Measurements from ENCODE around the gene CELSR2.
"Not testable (repeated sequence)": the region's sequence is repeated elsewhere in the genome, so short reads cannot be mapped to it uniquely, and the experiment has no call there.

CELSR2 gene

GRCh38 chr1:109281680-109282496 lies 32.5 kb downstream of the CELSR2 start:
- DNase-seq (ENCODE audit: low read depth), result no peak

DNA sequence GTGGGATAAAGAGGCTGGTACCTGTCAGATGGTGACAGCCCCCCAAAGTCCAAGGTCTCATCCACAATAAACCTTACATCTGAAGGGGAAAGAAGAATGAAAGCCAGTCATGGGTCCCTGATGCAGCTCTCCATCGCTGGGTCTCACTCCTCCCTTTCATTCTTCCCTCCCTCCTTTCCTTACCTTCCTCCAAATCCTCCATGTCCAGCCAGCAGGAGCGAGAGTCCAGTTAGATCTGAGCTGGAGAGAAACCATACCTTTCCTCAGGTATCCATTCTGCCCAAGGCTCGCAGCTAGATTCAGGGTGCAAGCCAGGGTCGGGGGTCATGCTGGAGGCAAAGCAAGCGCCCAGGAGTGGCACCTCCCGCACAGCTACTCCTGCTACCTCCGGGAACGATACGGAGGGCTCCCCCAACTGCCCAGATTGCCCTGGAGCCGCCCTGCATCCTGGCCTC lies 33.2 kb downstream of the CELSR2 start:
- DNase-seq (ENCODE audit: low read depth), result no peak

DNA sequence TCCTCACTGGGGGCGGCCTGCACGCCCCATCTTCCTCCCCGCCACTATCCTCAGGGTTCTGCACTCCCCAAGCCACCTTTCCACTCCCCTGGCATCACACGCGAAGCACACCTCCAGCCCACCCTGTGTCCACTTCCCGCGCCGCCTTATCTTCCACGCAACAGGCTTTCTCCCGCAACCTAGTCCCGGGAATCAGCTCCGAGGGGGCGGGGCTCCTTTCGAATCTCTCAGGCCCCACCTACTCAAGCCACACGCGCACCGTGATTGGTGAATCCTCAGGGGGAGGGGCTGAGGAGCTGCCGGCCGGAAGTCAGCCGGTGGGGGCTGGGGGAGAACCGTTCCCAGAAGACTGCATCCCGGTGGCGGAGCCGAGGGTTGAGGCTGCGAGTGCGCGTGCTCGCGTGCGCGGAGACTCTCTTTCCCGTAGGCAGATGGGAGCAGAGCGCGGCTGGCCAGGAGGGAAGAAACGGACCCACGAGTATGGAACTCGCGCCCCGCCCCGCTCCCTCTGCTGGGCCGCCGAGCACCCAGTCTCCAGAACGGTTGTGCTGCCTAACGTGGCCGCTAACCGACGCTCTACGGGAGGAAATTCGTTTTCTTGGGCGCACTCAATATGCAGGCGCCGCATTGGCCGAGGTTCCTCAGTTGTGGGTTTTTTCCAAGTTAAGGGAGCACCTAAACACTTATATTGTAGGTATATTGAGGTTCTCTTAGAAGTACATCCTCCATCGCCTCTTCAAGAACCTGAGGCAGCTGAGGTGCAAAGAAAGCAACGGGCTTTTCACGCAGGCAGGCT lies 33.8 kb downstream of the CELSR2 start, which contains the start of gene PSRC1:
Gene PSRC1, minus strand, starts transcription at position 194 of the 796 bp plus-strand sequence.
- peak; percentile 76 for DNase-seq (ENCODE audit: low read depth)

- DNase-seq (ENCODE audit: low read depth), result no peak
Observed at GRCh38 chr1:109283748-109284600, 34.6 kb downstream of the CELSR2 start.

DNA sequence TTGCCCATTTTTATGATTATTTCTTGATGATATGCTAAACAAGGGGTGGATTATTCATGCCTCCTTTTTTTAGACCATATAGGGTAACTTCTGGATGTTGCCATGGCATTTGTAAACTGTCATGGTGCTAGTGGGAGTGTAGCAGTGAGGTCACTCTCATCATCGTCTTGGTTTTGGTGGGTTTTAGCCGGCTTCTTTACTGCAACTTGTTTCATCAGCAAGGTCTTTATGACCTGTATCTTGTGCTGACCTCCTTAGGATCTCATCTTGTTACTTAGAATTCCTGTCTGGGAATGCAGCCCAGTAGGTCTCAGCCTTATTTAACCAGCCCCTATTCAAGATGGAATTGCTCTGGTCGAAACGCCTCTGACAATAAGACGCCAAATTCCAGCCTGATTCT lies 37.4 kb downstream of the CELSR2 start:
- DNase-seq (ENCODE audit: low read depth), result not testable (repeated sequence)

DNA sequence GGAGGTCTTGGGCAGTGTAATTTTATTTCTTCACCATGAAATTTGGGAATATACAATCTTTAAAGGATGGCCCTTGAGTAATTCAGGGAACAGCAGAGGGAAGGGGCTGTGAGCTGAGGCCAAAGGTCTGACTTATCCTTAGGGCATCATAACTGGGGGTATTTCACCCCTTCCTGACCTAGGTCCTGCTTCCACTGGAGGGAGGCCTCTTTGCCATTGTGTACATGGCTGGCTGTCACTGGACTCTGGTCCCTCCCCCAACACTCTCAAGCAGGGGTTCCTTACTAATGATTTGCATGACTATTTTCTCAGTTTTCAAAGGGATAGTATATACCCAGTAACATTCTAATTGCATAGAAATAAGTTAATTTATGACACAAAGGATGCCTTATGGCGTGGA lies 40.8 kb downstream of the CELSR2 start:
- DNase-seq (ENCODE audit: low read depth), result no peak

GRCh38 chr1:109290998-109291397 lies 41.7 kb downstream of the CELSR2 start:
- DNase-seq (ENCODE audit: low read depth), result no peak

GRCh38 chr1:109292364-109292763 lies 43.0 kb downstream of the CELSR2 start:
- no peak for DNase-seq (ENCODE audit: low read depth)

DNA sequence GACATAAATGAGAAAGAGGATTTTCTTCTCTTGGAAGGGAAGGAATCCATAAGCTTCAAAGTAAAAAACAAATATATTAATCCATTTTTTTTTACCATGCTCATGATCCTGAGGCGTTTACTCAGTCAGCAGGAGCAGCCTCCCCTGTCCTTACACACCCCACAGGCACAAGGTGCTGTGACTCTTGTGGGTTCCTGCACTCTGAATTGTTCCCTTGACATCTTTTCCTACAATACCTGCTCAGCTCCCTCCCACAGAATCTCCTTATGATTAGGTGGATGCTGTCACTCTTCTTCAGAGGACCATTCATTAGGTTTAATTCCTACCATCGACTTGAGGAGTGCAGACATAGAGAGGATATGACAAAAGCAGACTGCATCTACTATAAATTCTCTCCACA lies 43.7 kb downstream of the CELSR2 start:
- DNase-seq (ENCODE audit: low read depth), result no peak

DNA sequence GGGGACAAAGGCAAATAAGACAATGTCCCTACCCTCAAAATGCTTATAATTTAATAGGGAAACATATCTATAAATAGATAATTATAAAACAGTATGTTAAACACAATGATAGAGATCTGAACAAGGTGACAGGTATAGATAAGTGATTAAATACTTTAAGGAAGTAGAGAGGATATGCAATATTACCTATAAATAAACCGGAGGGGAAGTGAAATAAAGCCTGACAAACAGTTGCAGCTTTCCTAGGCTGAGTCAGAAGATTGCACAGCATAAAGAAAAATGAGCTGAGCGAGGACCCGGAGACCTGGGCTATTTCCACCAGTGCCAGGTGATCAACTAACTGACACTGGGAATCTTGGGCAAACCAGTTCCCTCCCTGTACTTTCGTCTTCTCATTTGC lies 45.1 kb downstream of the CELSR2 start:
- no peak for DNase-seq (ENCODE audit: low read depth)

GRCh38 chr1:109295712-109296415 lies 46.5 kb downstream of the CELSR2 start:
- no peak for DNase-seq (ENCODE audit: low read depth)

GRCh38 chr1:109296782-109297181 lies 47.4 kb downstream of the CELSR2 start:
- DNase-seq (ENCODE audit: low read depth), result no peak

DNA sequence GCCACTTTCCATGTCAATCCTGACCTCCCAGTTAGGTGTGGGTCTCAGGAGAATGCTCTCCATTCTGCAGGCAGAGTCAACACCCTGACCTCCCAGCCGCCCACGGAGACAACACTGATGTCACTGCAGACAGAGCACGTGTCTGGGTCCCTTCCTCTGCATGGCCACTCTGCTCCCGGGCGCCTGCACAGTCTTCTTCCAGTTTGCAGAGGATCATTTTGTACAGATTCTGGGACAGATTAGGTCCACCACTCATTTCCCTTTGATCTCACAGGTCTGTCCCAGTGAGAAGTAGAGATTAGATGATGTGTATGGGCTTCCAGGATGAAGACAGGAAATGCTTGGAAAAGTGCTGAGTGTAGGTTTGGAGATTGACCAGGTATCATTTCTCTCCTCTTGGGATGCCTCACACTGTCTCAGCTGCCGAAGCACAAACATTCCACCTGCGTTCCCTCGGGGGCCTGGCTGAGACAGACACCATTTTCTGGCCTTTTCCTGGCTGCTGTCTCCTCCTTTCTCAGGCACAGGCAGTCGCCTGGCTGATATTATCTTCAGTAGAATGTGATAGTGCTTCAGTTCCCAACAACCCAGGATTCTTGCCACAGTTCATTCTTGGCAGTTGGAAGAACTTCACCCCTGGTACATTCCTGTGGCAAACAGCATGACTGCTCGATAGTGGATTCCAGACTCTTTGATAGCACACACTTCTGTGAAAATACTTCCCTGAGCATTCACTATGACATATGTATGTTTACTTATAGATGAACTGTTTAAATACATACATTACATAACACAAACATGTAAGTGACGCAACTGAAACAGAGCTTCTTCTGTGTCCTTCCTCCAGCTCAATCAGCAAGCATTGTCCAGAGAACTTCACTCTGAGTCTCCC lies 49.6 kb downstream of the CELSR2 start:
- DNase-seq (ENCODE audit: low read depth), result peak; percentile 84

- DNase-seq (ENCODE audit: low read depth), result no peak
Observed at GRCh38 chr1:109299558-109300343, 50.4 kb downstream of the CELSR2 start.

DNA sequence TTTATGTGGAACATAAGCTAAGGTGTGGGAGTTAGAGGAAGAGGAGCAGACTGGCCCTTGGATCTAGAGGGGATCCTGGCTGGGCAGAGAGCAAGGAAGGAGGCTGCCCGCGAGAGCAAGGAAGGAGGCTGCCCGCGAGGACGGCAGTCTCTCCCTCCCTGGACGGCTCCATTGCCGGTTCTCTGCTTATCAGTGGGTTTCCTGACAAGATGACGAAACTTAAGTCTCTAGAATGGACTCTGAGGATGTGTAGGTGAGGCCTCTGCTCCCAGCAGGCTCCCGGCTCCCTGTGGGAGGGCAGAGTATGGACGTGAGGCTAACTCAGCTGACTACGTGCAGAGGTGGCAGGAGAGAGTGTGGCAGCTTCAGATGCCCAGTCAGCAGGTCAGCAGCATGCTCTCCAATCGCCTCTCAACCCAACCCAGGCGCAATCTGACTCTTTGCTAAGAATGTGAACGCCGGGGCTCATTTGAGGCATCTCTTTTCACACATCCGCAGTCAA lies 51.4 kb downstream of the CELSR2 start:
- no peak for DNase-seq (ENCODE audit: low read depth)

GRCh38 chr1:109301874-109302273 lies 52.5 kb downstream of the CELSR2 start:
- DNase-seq (ENCODE audit: low read depth), result no peak

DNA sequence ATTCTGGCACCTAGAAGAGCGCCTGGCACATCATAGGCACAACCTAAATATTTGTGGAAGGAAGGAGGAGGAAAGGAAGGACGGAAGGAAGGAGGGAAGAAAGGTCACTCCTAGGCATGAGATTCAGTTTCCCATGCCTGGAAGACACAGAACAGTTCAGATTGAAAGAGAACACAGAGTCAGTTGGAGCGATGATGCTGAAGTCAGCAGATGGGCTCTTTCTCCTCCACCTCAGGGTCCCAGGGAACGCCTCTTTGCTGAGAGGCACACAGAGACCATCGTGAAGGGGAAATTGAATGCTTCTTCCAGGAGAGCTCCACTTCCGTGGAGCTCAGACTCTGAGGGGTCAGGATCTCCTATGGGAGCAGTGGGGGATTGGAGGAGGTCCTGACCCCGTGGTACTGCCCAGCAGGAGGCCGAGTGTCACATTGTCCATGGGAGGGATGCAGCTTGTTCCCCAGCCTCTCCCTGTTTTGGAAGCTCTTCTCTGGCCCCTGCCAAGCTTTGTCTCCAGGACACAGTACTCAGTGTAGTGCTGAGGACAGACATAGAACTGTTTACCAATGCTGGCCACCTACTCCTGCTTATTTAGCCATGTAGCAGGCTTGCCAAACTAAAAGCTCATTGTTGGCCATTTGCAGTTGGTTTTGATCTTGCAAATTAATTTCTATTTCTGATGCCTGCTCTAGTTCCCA lies 55.0 kb downstream of the CELSR2 start:
- no peak for DNase-seq (ENCODE audit: low read depth)

DNA sequence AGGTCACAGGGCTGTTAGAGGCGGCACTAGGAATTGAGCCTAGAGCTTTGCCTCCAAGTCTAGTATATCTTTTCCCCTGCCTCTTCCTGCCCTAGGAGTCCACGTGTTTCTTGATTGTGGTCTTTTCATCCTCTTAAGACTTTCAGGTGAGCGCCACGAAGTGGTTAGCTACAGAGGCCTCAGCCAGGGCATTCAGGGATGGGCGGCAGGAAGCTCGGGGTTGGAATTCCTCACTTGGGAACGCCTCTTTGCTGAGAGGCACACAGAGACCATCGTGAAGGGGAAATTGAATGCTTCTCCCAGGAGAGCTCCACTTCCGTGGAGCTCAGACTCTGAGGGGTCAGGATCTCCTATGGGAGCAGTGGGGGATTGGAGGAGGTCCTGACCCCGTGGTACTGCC lies 56.7 kb downstream of the CELSR2 start:
- DNase-seq (ENCODE audit: low read depth), result not testable (repeated sequence)

DNA sequence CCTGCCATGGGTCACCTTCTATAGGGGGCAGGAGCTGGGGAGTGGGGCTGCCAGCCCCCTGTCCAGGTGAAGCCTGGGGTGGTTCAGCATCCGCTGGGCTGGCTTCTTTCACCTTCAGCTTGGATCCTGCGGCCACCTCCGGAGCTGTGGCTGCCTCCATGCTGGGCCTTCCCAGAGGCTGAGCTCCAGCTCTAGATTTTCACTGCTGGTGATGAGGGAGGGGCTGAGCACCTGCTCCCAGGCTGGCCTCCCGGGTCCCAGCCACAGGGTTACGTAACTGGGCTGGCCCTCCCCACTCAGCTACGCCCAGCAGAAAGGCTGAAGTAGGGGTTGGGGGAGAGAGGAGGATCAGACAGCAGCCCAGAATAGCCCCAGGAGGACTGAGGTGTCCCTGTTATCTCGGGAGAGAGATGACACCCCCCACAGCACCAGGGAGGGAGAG lies 57.5 kb downstream of the CELSR2 start, which contains the start of gene MYBPHL:
Gene MYBPHL, minus strand, starts transcription at position 180 of the 442 bp plus-strand sequence. Its CDS starts 20 bp downstream, at position 160.
- DNase-seq (ENCODE audit: low read depth), result no peak
